Measurements from ENCODE around the gene ITGAL. TPM values are rescaled to one million over a fixed set of nuclear protein-coding genes. Genes with fewer than 3 reads are reported as not detected.

The ITGAL gene
- total and polyA plus RNA-seq, 2 donors (not counting 3 experiments of a cell fraction or from before 2014, with no cell fraction given): not detected

DNA sequence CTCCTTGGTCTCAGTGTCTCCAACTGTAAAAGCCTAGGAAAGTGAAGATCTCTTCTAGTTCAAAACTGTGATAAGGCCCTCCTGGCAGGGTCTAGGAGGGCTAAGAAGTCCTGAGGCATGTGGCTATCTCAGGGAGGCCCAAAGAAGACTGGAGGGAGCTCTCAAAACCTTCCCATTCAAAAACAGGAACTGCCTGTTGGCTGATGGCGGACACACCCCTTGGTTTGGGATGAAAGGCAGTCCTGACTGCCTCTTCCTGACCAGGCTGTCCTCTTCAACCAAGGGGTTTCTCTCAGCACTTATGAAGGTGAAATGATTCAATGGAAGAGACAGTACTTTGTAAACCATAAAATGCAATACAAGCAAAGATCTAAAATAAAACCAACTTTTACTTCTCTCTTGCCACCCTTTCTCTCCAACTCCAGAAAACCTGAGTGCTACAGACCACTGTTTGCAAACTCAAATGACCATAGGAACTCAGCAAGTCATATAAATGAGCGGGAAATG is 80.9 kb downstream of the ITGAL start:
- Histone ChIP-seq H3K9ac (replicated peaks; ENCODE audit: extremely low read depth, insufficient read depth, low read length) (no peak overlapping the region), H4K20me1 (replicated peaks; ENCODE audit: control insufficient read depth, extremely low read depth, insufficient read depth, low read length) (no peaks in the 10 kb centered on the region), H3K79me2 (ENCODE audit: control insufficient read depth, insufficient read depth, low read length) (peaks cover 23% of the 10 kb centered on the region), H3K4me1 (ENCODE audit: control insufficient read depth, extremely low read depth, insufficient read depth, low read length) (peaks cover 8% of the 10 kb centered on the region), H3K27me3 (ENCODE audit: control insufficient read depth in 2 of 2, insufficient read depth in 2 of 2, low read length in 2 of 2) (no peaks in the 10 kb centered on the region), H3K27ac (ENCODE audit: insufficient read depth, low read depth, low read length) (no peak overlapping the region), H3K36me3 (ENCODE audit: control insufficient read depth in 2 of 2, extremely low read depth in 1 of 2, insufficient read depth in 2 of 2, low read length in 2 of 2) (peaks cover 3 to 9% of the 10 kb centered on the region in 2 experiments), H3K4me2 (ENCODE audit: insufficient read depth, low read length) (no peak overlapping the region), H3K4me3 (replicated peaks in 1 of 3; ENCODE audit: insufficient read depth in 1 of 3, low read depth in 1 of 3, low read length in 3 of 3) (no peak overlapping the region), H3K9me1 (replicated peaks; ENCODE audit: control insufficient read depth, extremely low read depth, insufficient read depth, low read length) (no peaks in the 10 kb centered on the region), H2AFZ (ENCODE audit: low read depth, low read length) (no peak overlapping the region), H3K9me3 (replicated peaks; ENCODE audit: control insufficient read depth, insufficient read depth, low read length) (no peaks in the 10 kb centered on the region)
- dilution Hi-C loops (cut with MboI; ENCODE audit: extremely low pct_ligation_motif_present, low sequenced_read_pairs) (no loop called here), intact Hi-C loops (cut with micrococcal nuclease) (no loop called here)
- BruUV-seq (replicated peaks): no TSS peak
- POLR2A ChIA-PET: interaction anchor here (0.6 kb wide), 1 partner anchor 10 kb away, joined by 4 read pairs; no protein-coding TSS in a partner anchor
- FAIRE-seq (no peak), DNase-seq (ENCODE audit: low read depth, low spot score) (no peak)
- CTCF ChIA-PET: interaction anchor here (0.7 to 1.3 kb wide), 2 partner anchors 18 to 124 kb away, joined by 3 read pairs; partner anchors contain the start of gene DCTPP1
- TF ChIP-seq EZH2 (IDR thresholded peaks at IDR 0.05; ENCODE audit: borderline replicate concordance, low read depth, low read length, severe bottlenecking) (no peak), MAX (IDR thresholded peaks at IDR 0.05; ENCODE audit: insufficient read depth, insufficient read length) (no peak), MYC (IDR thresholded peaks at IDR 0.05; ENCODE audit: low read depth, low read length) (no peak), POLR2AphosphoS5 (IDR thresholded peaks at IDR 0.05; ENCODE audit: insufficient read depth, low read depth, low read length) (no peak), JUN (IDR thresholded peaks at IDR 0.05; ENCODE audit: borderline replicate concordance, insufficient read depth, insufficient read length, low read depth) (no peak), POLR2A (IDR thresholded peaks at IDR 0.05; ENCODE audit: low read depth, low read length) (no peak), FOS (IDR thresholded peaks at IDR 0.05; ENCODE audit: borderline replicate concordance, insufficient read depth, low read length) (no peak), GATA2 (IDR thresholded peaks at IDR 0.05; ENCODE audit: insufficient read depth, insufficient read length, low read depth, low read length) (no peak)
- TF ChIP-seq, protein P1, sequence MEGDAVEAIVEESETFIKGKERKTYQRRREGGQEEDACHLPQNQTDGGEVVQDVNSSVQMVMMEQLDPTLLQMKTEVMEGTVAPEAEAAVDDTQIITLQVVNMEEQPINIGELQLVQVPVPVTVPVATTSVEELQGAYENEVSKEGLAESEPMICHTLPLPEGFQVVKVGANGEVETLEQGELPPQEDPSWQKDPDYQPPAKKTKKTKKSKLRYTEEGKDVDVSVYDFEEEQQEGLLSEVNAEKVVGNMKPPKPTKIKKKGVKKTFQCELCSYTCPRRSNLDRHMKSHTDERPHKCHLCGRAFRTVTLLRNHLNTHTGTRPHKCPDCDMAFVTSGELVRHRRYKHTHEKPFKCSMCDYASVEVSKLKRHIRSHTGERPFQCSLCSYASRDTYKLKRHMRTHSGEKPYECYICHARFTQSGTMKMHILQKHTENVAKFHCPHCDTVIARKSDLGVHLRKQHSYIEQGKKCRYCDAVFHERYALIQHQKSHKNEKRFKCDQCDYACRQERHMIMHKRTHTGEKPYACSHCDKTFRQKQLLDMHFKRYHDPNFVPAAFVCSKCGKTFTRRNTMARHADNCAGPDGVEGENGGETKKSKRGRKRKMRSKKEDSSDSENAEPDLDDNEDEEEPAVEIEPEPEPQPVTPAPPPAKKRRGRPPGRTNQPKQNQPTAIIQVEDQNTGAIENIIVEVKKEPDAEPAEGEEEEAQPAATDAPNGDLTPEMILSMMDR (IDR thresholded peaks at IDR 0.05; ENCODE audit: extremely low read depth in 1 of 2, insufficient read depth in 1 of 2, low read depth in 1 of 2, low read length in 2 of 2): no peak

Data from endothelial cell of umbilical vein (primary cell).